ENCODE measurements around the gene BNIPL. TPM values are rescaled to one million over a fixed set of nuclear protein-coding genes. Genes with fewer than 3 reads are reported as not detected.

Gene BNIPL
- total RNA-seq, 4 donors from 2014 or later: 220 to 297 (median 254) TPM

GRCh38 chr1:151060657-151061421 lies 24.5 kb downstream of the BNIPL start:
- DNase-seq (ENCODE audit: low spot score in 2 of 2): no peak
- no peak overlapping the region for H3K4me3 ChIP-seq (ENCODE audit: low read depth, poor library complexity, severe bottlenecking)
- TF ChIP-seq CTCF (IDR thresholded peaks at IDR 0.05) (no peak), POLR2A (IDR thresholded peaks at IDR 0.05) (no peak)
- WGBS, 2 donors: 51 to 57% methylated on average over 4 of the region's 4 CpGs
- intact Hi-C loops (cut with DNase I; ENCODE audit: low total_unique reads): no loop called here

GRCh38 chr1:151061704-151062103 lies 25.3 kb downstream of the BNIPL start:
- no peak overlapping the region for H3K4me3 ChIP-seq (ENCODE audit: low read depth, poor library complexity, severe bottlenecking)
- no peak for TF ChIP-seq CTCF (IDR thresholded peaks at IDR 0.05)
- TF ChIP-seq POLR2A (IDR thresholded peaks at IDR 0.05): no peak
- no peak for DNase-seq (ENCODE audit: low spot score in 2 of 2)
- intact Hi-C loops (cut with DNase I; ENCODE audit: low total_unique reads): no loop called here
- WGBS, 2 donors: 77 to 83% methylated on average over 2 of the region's 2 CpGs

GRCh38 chr1:151062741-151063371 lies 26.5 kb downstream of the BNIPL start:
- TF ChIP-seq POLR2A (IDR thresholded peaks at IDR 0.05): no peak
- TF ChIP-seq CTCF (IDR thresholded peaks at IDR 0.05): no peak
- intact Hi-C loops (cut with DNase I; ENCODE audit: low total_unique reads): no loop called here
- no peak overlapping the region for H3K4me3 ChIP-seq (ENCODE audit: low read depth, poor library complexity, severe bottlenecking)
- WGBS, 2 donors: 44 to 56% methylated on average over 3 of the region's 3 CpGs
- DNase-seq (ENCODE audit: low spot score in 2 of 2): no peak

- intact Hi-C loops (cut with DNase I; ENCODE audit: low total_unique reads): no loop called here
- DNase-seq (ENCODE audit: low spot score in 2 of 2): no peak
- TF ChIP-seq POLR2A (IDR thresholded peaks at IDR 0.05): no peak
- TF ChIP-seq CTCF (IDR thresholded peaks at IDR 0.05): no peak
- H3K4me3 ChIP-seq (ENCODE audit: low read depth, poor library complexity, severe bottlenecking): no peak overlapping the region
These were observed 28.8 kb downstream of the BNIPL start for GRCh38 chr1:151065089-151065645.

GRCh38 chr1:151067185-151067584 lies 30.8 kb downstream of the BNIPL start:
- H3K4me3 ChIP-seq (ENCODE audit: low read depth, poor library complexity, severe bottlenecking): no peak overlapping the region
- no peak for TF ChIP-seq CTCF (IDR thresholded peaks at IDR 0.05)
- TF ChIP-seq POLR2A (IDR thresholded peaks at IDR 0.05): no peak
- no peak for DNase-seq (ENCODE audit: low spot score in 2 of 2)
- intact Hi-C loops (cut with DNase I; ENCODE audit: low total_unique reads): no loop called here
- 87 to 90% methylated on average over 4 of the region's 4 CpGs for WGBS, 2 donors
